ENCODE measurements around the gene CFAP97D2.

Gene CFAP97D2

GRCh38 chr13:114199954-114200353 lies 20.9 kb downstream of the CFAP97D2 start:
- no peak for DNase-seq (ENCODE audit: low spot score)

DNA sequence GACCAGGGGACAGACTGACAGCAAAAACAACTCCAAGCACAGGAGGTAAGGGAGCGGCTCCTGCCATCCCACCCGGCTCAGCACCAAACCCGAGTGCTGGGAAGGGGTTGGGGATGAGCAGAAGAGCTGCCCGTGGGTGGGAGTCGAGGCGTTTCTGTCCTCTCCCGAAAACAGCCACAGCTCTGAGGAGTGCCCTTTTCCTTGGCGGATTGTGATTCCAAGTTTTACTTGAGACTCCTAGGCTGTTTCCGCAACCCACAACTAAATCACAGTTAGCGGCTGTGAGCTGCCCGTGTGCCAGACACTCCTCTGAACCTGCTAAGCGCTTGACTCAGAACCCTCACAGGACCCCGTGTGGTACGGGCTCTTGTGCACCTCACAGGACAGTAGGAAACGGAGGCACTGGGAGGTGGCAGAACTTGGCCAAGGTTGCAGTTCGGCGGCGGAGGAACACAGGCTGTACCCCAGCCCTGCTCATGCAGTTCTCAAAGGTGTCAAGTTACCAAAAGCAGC lies 21.4 kb downstream of the CFAP97D2 start:
- DNase-seq (ENCODE audit: low spot score) = no peak

DNA sequence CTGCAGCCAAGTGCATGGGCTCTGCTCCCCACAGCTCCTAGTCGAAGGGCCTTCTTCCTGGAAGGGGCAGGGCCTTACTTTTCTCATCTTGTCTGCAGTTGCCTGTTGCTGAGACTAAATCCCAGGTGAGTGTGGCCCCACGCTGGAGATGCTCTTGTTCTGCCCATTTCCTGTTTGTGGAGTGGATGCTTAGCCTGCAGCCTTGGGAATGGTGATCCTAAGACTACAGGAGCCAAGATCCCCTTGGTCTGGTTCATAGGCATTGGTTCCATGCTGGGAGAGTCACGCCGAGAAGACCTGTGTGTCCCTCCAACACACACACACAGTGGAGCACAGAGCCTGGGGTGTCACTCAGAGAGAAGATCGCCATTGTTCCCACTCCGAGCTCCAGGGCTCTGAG lies 23.5 kb downstream of the CFAP97D2 start:
- no peak for DNase-seq (ENCODE audit: low spot score)

DNA sequence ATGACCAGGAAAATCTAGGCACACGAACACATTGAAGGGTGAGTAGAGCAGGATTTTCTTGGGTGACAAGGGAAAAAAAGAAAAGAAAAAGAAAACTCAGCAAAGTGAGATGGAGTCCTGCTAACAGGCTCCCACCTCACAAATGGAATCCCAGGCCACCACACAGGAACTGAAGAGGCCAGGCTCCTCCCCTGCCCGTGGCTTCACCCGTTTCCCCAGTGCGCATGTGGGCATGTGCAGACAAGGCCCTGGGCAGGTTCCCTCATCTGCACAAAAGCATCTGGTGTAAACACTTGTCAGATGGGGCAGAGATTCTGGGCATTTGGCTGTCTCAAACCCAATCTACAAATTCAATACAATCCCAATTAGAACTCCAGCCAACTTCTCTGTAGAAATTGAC lies 24.5 kb downstream of the CFAP97D2 start:
- no peak for DNase-seq (ENCODE audit: low spot score)

DNA sequence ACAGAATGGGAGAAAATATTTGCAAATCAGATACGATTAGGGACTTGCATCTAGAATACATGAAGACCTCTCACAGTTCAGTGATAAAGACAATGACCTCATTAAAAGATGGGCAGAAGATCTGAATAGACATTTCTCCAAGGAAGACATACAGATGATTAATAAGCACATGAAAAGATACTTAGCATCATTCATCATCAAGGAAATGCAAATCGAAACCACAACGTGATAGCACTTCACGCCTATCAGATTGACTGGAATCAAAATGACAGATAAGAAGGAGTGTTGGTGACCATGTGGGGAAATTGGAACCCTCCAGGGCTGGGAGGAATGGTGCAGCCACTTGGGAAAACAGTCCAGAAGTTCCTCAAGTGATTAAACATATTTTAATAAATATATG lies 25.8 kb downstream of the CFAP97D2 start:
- no peak for DNase-seq (ENCODE audit: low spot score)

GRCh38 chr13:114208134-114208533 lies 29.1 kb downstream of the CFAP97D2 start:
- no peak for DNase-seq (ENCODE audit: low spot score)

DNA sequence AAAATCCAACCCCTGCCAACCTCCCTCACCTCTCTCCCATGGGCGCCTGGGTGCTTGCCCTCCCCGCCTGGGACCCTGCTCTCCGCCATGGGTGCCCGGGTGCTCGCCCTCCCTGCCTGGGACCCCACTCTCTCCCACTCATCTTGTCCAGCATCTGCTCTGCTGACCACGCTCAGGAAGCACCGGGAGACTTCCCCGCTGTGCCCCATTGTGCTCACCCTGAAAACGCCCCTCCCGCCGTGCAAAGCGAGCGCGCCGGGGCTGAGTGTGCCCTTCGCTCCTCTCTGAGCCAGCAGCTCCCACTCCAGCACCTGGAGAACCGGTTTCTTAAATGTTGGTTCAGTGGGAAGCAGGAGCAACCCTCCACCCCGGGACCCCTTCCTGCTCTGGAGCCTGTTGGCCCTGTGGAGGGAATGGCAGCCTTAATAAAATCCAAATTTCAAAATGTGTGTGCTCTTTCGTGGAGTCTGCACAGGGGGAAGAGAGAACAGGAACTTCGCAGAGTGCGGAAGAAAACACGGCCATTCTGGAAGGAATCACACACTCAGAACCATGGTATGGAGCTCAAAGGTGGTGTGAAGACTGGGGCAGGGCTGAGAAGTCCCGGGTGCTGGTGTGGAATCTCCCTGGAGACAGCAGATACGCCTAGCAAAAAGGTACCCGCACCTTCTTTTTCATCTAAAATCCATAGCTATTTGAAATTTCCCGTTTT lies 32.5 kb downstream of the CFAP97D2 start:
- DNase-seq (ENCODE audit: low spot score) = no peak

- peak; percentile 83 for DNase-seq (ENCODE audit: low spot score)
Observed at GRCh38 chr13:114212158-114212495, 33.1 kb downstream of the CFAP97D2 start.

- DNase-seq (ENCODE audit: low spot score) = no peak
Observed at GRCh38 chr13:114213980-114214379, 34.9 kb downstream of the CFAP97D2 start.

DNA sequence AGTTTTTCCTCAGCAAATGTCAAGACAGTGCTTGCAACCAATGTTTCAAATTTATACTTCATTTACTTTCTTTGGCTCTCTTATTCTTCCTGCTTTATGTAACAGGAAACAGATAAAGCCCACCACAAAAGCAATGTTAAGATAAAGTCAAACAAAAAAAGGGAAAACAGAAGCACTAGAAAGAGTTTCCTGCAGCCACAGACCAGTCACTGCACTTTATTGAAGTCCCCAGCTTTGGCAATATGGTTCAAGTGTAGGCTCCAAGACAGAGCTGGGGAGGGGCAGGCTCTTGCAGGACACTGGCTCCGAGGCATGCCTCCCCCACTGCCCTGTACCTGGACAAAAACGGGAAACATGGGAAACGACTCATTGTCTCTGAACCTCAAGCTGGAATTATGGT lies 40.3 kb downstream of the CFAP97D2 start:
- DNase-seq (ENCODE audit: low spot score) = no peak

DNA sequence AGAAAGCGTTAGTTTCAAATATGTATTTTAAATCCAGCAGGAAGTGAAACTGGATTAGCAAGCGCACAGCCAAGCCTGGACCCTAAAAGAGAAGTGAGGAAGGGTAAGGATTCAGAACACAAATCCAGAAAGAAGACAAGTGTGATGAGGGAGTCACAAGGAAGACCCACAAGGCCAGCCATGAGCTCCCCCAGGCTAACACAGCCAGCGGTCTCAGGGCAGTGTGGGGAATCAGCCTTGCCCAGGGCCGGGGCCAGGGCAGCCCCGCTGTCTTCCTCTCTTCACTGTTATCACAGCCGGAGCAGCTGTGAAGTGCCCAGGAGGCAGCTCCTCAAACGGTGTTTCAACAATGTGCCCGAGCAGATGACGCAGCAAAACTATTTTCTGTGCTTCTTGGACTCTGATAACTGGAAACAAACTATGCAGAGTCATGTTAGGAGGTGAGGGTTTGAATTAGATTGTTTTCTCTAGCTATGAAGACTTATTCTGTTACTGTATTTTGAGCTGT lies 43.5 kb downstream of the CFAP97D2 start:
- no peak for DNase-seq (ENCODE audit: low spot score)

GRCh38 chr13:114224201-114224600 lies 45.1 kb downstream of the CFAP97D2 start:
- DNase-seq (ENCODE audit: low spot score) = no peak

DNA sequence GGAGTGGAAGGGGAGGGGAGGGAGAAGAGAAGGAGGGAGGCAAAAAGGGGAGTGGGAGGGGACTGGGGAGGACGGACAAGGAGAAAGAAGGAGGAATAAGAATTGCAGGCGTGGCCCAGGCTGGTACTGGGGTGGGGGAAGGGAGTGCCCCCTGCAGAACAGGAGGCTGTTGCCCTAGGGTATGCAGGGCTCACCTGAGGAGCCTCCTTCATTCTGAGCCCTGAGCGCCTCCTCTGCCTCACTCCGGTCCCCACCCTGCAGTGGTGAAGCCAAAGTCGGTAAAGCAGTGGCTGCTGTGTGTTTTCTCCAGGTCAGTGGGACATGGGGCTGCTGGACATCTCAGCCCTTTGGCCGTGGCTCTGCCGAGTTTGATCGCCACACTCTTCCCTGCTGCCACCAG lies 46.6 kb downstream of the CFAP97D2 start:
- DNase-seq (ENCODE audit: low spot score) = no peak

GRCh38 chr13:114226088-114226487 lies 47.0 kb downstream of the CFAP97D2 start:
- DNase-seq (ENCODE audit: low spot score) = no peak

DNA sequence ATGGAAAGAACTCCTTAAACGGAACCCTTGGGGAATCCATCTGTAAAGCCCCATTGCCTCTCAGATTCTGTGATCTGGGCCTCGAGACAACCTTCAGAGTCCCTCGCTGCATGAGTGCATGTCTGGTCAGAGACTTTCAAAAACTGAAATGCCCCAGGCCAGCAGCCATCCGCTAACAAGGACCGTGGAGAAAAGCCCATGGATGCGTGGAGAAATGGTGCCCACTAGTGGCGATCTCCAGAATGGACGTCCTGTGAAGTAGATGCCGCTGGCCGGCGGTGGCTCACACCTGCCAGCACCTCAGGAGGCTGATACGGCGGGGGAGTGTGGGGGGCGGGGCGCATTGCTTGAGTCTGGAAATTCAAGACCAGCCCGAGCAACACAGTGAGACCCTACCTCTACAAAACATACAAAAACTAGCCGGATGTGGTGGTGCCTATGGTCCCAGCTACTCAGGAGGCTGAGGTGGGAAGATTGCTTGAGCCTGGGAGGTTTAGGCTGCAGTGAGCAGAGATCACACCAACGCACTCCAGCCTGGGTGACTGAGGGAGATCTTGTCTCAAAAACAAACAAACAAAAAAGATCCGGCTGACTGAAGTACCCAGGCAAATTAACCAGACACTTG lies 47.8 kb downstream of the CFAP97D2 start:
- peak; percentile 81 for DNase-seq (ENCODE audit: low spot score)

GRCh38 chr13:114227528-114227927 lies 48.5 kb downstream of the CFAP97D2 start:
- no peak for DNase-seq (ENCODE audit: low spot score)

- DNase-seq (ENCODE audit: low spot score) = no peak
Observed at GRCh38 chr13:114228176-114228575, 49.1 kb downstream of the CFAP97D2 start.

DNA sequence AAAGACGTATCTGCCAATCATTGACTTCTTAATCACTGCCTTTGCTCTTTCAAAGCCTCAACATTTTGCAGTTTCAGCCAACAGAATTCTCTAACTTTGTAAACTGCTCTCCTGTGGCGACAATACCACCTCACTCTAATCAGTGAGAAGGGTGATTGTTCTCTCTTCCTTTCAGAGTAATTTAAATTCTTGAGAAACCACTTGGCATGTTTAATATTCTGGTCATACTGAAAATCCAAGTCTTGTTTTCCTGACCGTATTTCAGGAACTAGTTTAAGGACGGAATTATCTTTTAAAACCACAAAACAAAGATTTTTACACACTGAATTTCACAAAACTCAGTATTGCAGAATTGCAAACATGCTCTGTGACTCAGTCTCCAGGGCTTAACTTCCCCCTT lies 50.4 kb downstream of the CFAP97D2 start:
- no peak for DNase-seq (ENCODE audit: low spot score)

GRCh38 chr13:114230117-114230516 lies 51.1 kb downstream of the CFAP97D2 start:
- no peak for DNase-seq (ENCODE audit: low spot score)

DNA sequence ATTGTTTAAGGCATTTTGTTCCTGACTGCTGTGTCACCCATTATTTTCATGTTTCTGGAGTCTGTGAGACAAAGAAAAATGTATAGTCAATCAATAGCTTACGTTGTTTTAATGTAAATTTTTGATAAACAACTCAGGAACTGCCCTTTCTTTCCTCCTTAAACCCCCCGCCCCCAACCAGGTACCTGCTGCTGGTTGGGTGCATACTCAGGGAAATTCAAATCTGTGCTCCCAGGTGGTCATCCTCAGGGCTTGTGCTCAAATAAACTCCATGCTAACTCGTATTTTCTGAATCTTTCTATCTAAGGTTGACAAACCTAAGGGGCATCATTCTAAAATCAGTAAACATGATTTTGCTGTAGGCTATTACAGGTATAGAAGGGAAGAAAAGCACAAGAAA lies 51.5 kb downstream of the CFAP97D2 start:
- DNase-seq (ENCODE audit: low spot score) = no peak

DNA sequence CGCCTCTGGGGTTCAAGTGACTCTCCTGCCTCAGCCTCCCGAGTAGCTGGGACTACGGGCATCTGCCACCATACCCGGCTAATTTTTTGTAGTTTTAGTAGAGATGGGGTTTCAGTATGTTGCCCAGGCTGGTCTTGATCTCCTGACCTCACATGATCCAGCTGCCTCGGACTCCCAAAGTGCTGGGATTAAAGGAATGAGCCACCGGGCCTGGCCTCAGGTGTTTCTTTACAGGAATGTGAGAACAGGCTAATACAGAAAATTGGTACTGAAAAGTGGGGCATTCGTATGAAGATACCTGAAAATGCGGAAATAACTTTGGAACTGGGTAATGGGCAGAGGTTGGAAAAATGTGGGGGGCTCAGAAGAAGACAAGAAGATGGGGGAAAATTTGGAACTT lies 52.8 kb downstream of the CFAP97D2 start:
- DNase-seq (ENCODE audit: low spot score) = no peak

- DNase-seq (ENCODE audit: low spot score) = no peak
Observed at GRCh38 chr13:114234266-114234644, 55.2 kb downstream of the CFAP97D2 start.

- DNase-seq (ENCODE audit: low spot score) = peak; percentile 77
Observed at GRCh38 chr13:114234645-114235421, 55.8 kb downstream of the CFAP97D2 start, which contains the start of gene CDC16. Gene CDC16 (plus strand): TSS chr13:114234897. CDS start chr13:114235085, 188 bp downstream.

Measured in kidney capillary endothelial cell (primary cell).